Measurements from ENCODE around the gene OPN1LW.
"Not testable (repeated sequence)": the region's sequence is repeated elsewhere in the genome, so short reads cannot be mapped to it uniquely, and the experiment has no call there.

- TF ChIP-seq BHLHE40 (IDR thresholded peaks at IDR 0.05; ENCODE audit: borderline replicate concordance); SP1 (IDR thresholded peaks at IDR 0.05); ELF4 (IDR thresholded peaks at IDR 0.05); ZNF384 (IDR thresholded peaks at IDR 0.05); LEF1 (IDR thresholded peaks at IDR 0.05; ENCODE audit: borderline replicate concordance); SUZ12 (IDR thresholded peaks at IDR 0.05); FOXM1 (IDR thresholded peaks at IDR 0.05; ENCODE audit: borderline replicate concordance); FOXK2 (IDR thresholded peaks at IDR 0.05): not testable (repeated sequence)
These were observed 30.3 kb downstream of the OPN1LW start for GRCh38 chrX:154174356-154174755.
